HG03095 (cell line): ENCODE measurements around the gene TP53AIP1.

Source experiments
- ATAC-seq: cut with Tn5 transposase; IDR thresholded peaks from one replicate; pipeline ENCODE4 v1.9.1; 2021; ENCODE audit warnings: moderate library complexity; ENCODE audit not compliant: unreplicated experiment

Gene TP53AIP1

DNA sequence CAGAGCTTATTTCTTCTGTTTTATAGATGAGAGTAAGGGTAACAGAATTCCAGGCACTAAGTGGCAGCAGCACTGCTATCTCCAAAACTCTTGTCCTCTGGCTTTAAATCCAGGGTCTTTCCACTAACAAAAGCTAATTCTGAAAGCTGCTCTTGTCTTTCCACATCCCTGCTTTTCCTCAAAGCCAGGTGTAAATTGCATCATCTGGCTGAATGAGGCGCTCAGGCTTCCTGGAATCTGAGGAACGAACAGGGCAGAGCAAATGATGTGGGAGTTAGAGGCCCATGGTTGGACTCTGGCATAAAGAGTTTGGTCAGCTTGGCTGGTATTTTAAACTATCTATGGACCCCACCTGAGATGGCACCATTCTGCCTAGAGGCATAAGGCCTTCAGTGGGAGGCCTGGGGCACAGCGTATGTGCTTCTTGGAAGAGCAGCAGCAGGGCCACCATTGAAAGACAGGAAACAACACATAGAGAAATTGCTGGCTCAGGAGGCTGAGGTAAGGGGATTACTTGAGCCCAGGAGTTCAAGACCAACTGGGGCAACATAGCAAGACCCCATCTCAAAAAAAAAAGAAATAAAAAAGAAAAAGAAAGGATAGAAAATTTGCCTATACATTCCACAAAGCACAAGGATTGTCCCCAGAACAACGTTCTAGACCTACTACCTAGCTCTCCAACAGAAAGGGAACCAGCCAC lies 49.7 kb downstream of the TP53AIP1 start:
- ATAC-seq, result no peak

GRCh38 chr11:128891913-128892398 lies 50.7 kb downstream of the TP53AIP1 start:
- ATAC-seq, result no peak

- no peak for ATAC-seq
Measured at GRCh38 chr11:128890543-128891368, 51.9 kb downstream of the TP53AIP1 start, which contains the start of gene KCNJ5. KCNJ5 (plus strand) TSS chr11:128891356; CDS start chr11:128911274, 19,918 bp downstream.

GRCh38 chr11:128890216-128890542 lies 52.5 kb downstream of the TP53AIP1 start:
- ATAC-seq, result no peak

- no peak for ATAC-seq
Measured at GRCh38 chr11:128889657-128890213, 52.9 kb downstream of the TP53AIP1 start.

GRCh38 chr11:128888034-128888985 lies 54.4 kb downstream of the TP53AIP1 start:
- no peak for ATAC-seq

DNA sequence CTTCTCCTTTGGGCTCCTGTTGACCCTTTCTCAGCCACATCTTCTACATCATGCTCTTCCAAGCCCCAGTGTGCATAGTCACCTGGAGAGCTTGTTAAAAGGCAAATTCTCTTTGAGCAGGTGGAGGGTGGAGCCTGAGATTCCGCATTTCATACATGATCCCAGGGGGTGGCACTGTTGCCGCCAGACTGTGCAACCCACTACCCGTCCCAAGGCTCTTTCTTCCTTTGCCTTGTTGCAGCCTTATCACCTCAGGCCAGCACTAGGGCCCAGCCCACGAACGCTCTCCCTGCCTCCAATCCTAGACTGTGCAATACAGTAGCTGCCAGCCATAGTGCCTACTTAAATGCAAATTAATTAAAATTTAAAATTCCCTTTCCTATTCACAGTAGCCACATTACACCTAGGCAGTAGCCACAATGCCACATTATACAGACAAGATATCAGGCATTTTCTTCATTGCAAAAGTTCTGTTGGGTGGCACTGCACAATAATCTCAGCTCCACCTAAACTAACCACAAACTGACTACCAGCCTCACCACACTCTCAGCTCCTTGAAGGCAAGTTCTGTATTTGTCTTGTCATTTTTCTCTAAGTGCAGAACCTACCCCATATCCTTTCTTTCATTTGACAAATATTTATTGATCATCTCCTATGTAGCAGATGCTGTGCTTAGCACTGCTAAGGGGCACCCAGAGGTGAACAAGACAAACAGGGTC lies 56.1 kb downstream of the TP53AIP1 start:
- ATAC-seq, result no peak
